HG03103 (cell line): ENCODE data around the gene TEX47.
A peak's percentile ranks its signal among the peaks of the same experiment; 100 is the strongest.

Experiments
- ATAC-seq: cut with Tn5 transposase; IDR thresholded peaks from one replicate; pipeline ENCODE4 v1.9.1; 2021; ENCODE audit warnings: low read depth; ENCODE audit not compliant: unreplicated experiment

TEX47 gene

DNA sequence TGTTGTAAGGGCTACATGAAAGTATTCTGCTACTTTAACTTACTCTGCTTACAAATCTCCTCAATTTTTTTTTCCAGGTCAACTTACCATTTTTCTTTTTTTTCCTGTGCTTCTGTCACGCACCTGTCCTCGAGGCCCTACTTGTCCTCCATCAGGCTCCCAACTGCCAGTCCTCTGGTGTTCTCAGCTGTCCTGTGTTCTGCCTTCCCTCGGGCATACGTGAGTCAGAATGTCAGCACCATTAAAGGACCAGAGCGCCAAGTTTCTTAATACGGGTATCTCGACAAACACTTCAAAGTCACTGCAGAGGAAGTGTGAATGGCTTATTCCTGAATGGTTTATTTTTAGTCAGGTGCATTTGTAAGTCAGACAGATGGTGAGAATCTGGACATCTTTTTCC, at the start of gene TEX47:
TEX47 (minus strand) TSS at position 185 of the 400 bp plus-strand sequence. CDS start 795 bp downstream, outside the sequence.
- ATAC-seq = no peak

DNA sequence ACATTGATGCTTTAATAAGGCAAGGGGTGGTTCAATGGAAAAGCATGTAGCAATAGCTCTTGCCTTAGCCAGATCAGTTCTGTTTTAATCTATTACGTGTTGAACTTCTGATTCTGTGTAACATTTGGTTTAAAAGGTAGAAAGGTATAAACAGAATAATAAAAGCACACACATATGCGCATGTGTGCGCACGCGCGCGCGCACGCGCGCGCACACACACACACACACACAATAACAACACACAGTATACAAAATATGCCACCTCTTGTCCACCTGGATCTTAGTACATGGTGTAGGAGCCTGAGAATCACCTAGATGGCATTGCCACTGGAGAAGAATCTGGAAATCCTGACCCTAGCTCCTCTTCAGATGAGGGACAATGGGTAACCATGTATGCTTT, 49.6 kb upstream of the TEX47 start:
- ATAC-seq = no peak

DNA sequence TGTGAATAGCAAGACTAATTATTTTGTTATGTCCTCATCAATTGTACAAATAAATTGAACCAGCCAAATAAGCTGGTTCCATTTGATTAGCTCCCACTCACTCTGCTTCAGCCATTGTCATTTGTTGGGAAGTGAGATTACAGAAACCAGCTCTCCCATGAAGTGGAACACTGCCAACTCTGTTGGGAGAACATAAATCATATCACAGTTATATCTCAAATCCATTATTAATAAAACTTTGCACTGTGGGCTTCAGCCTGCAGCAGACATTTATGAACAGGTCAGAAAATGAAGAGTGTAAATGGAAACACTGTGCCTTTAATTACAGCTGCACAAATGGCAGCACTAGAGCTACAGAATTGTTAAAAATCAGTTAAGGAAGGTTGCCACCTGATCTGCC, 46.7 kb upstream of the TEX47 start:
- ATAC-seq = no peak

DNA sequence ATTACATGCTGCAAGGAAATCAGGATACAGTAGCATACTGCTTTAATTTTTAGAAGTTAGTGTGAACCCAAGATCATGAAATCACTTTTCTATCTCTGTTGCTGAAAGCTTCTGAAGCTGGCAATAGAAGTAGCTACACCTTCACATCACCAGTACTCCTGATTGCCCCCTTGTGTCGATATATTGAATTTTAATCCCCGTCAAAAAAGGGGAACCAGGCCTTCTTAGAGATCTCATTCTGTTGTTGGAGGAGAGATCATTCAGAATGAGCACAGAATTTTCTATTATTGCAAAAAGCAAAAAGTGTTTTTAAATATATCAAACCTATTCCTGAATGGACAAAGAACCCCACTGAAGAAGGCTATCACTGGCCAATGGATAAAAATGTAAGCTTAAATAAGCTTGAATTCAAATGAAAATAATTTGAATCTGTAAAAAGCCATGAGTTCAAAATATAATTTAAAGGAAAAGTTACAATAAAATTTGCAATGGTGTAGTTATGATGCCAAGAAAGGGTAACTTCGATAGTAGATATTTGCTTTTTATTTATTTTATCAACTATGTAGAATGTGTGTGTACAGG, 39.7 kb upstream of the TEX47 start:
- peak; percentile 87 for ATAC-seq

DNA sequence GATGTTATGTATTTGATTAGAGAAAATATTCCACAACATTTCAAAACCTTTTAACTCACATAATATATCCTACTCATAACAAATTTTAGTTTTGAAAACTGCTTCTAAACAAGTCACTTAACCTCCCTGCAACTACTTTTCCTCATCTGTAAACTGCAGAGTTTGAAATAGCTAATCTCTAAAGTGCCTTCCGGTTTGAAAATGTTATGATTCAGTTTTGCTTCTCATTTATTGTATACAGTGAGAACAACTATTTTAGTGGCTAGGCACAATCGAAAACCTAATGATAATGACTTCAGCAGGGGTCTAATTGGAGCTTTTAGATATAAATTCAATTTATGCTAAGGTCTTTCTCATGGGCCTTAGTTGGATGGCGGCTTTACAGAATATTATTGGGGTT, 30.7 kb upstream of the TEX47 start:
- no peak for ATAC-seq

DNA sequence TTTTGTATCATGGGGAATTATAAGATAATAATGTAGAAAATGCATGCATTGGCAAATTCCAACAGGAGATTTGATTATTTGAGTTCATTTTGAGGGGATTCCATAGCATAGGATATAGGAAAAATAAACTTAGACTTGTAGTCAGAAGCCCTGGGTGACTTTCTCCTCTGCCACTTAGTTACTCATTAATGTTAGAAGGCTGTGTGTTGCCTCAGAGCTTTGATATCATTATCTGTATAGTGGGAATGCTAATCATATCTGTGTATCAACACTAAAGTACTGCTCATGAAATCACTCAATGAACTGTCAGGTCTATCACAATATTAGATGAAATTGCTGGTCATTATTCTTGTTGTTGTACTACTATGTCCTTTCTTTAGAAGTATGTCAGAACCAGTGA, 23.0 kb upstream of the TEX47 start:
- no peak for ATAC-seq

DNA sequence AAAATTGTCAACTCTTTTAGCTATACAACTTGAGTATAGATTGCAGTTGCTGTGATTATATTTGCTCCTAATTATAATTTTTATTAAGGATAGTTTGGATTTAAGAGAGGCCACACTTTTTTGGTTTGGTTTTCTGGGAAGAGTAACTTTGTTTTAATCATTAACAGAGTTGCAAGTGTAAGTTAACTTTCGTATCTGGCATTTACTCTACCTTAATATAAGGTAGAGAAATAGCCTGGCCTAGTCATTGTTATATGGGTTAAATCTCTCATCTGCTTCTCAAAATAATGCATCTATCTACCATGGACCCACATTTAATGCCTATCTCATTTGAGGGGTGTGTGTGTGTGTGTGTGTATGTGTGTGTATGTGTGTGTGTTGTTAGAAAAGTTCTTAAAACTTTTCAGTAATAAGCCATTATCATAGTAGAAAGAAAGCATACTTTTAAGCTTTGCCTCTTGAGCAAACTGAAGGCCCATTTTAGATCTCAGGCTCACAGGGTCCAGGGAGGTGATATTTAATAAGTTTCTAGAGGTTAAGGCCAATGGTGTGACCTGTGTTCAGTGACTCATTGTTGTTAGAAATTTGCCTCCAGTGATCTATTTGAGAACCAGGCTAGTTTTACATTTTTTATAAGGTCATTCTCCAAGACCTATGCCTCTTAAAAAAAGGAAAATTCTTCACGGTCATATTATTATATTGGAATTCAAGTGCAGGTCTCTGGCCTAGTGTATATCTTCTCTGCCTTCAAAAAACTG, 10.9 kb upstream of the TEX47 start:
- ATAC-seq = no peak

DNA sequence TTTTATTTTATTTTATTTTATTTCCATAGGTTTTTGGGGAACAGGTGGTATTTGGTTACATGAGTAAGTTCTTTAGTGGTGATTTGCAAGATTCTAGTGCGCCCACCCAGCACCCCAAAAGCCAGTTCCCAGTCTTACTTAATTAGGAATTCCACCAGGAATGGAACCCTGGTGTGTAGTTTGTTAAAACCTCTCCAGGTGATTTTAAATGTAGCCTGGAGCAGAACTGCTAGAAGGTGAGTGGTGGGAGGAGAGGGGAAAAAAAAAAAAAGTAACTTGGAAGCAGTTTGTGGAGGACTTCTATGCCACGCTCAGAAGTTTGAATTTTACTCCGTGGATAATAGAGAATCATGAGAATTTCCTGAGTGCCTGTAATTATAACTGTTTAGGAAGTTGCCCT, 5.5 kb upstream of the TEX47 start:
- ATAC-seq = no peak

DNA sequence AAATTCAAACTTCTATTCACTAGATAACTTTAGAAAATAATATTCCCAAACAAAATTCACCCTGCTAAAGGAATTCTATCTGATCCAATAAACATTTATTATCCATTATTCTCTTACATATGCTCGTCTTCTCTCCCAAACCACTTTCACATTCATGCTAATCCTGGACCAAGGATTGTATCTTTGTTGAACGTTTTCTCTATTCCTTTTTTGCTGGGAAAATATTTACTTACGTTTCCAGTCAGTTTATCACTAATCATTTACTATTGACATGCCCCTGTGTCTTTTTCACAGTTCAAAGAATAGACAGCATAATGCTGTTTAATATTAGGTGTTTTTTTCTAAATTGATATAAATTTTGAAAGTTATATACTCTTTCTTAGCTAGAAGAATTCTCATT, 3.2 kb downstream of the TEX47 start:
- ATAC-seq = no peak

DNA sequence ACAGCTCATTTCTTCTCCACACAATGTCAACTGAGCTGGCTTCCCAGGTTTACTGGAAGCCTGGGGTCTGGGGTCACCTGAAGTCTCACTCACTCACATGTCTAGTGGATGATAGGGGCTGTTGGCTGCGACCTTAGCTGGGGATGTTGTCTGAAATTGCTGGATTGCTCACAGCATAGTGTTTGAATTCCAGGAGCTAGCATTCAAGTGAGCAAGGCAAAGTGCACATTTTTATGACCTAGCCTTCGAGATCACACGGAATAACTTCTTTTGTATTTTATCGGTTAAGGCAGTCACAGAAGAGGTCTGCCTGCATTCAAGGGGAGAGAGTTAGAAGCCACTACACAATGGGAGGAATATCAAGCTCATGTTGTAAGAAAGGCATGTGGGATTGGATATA, 3.6 kb downstream of the TEX47 start:
- ATAC-seq = no peak

DNA sequence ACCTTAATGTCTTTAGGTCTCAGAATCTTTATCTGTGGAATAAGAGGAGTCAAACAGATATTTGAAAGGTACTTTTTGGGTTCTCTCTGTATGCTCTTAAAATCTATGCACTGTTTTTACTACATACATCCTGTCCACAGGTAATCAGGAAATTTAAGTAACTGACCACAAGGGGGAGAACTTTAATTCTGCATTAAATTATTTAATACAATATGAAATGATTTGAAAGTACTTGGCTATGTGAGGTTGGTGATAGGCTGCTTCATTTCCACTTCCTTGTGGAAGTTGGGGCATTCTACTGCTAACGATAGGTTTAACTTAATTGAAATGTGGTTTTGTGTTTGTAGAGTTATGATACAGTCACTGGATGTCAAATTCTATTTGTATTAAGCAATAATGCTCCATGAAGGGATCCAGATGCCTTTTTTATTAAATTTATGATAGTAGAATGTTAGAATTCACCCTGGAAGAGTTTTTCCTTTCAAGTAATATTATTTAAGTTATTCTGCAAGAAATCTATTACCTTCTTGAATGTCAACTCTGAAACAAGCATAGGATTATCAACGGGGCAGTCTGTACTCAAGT, 6.0 kb downstream of the TEX47 start:
- no peak for ATAC-seq

DNA sequence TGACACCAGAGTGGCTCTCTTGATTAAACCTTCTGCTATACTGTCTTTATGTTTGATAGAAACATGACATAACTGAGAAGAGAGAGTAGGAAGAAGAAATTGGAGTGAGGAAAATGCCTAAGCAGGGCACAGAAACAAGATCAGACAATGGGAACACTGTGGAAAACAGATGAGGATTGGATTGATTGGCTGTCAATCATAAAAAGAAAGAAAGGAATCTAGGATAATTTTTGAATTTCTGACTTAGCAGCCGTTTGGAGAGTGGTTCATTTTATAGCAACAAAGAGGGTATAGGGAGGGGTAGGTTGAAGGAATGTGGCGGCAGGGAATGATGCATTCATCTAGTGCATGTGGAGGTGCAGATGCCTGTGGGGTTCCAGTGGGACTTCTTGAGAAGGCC, 7.8 kb downstream of the TEX47 start:
- ATAC-seq = no peak

DNA sequence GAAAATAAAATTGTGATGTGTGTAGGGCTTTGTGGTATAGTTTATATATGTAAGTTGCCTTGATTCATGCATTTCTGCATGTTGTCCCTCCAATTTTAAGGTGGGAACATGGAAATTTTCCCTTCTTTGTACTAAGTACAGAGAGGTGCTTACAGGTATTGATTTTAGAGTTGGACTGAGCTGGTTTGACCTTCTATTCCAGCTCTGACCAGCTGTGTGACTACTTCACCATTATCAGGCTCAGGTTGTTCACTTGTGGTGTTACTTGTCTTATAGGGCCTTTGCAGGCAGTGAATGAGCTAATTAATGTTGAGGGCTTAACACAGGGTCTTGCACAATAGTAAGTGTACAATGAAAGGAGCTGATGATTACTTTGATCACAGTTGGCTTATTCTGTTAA, 19.7 kb downstream of the TEX47 start:
- no peak for ATAC-seq

DNA sequence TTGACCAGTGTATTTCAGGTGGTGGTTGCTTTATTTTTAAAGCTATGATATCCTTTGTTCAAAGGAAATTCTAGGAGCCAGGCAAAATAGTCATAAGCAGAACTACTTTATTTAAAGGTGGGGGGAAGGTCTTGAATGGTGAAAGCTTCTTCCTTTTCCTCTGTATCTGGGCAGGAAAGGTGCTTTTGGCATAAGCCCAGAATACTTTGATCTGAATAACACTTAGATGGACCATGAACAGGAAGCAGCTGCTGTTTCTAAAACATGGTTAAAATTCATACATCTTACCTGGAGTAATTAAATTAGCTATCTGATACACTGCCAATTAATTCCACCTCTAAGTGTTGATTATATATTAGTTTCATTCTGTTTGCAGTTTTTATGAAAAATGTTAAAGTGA, 22.8 kb downstream of the TEX47 start:
- ATAC-seq = no peak

DNA sequence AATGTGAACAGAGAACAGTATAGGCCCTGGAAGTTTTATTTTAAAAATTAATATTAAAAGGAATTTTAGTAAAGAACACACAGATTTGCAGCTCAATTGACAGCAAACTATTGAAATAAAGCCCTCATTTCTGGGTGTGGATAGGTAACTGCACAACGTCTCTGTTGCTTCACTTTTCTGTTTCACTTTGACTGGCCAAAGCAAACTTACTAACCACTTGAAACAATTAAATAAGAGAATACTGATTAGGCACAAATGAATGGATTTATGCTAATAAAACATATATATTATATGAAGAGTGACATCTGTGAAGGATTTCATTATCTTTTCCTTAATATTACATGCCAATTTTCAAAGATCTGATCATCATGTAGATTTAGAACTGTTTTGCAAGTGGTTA, 24.1 kb downstream of the TEX47 start:
- no peak for ATAC-seq

DNA sequence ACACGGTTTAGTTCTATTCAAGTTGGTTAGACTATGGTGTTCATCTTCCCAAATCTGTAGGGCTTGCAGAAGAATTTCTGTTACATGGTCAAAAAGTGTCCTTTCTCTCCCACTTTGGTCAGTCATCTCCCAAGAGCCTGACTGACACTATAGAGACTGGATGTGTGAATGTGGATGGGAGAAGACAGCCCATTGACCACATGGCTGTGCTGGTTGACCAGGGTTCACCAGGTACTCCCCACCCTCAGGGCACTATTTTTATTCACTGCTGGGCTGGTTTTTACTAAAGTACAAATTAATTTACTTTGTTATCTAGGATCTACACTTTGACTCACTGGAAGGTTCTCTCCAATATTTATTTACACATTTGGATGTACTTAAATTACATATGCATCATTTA, 33.8 kb downstream of the TEX47 start:
- no peak for ATAC-seq

DNA sequence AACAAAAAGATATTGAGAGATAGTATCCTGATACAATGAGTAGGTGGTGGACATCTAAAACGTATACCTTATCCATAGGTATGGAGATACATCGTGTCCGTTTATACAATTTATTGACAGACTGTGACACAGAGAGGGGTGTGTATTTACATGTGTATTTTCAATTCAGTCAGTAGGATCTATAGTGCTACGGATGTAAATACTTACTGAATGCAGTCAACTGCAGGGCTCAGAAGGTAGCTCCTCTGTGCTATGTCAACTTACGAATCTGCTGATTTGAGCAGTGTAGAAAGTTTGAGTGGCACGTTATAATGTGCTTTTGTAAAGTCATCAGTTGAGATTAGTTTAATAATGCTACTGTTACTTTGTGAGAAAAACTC, 35.4 kb downstream of the TEX47 start:
- no peak for ATAC-seq

DNA sequence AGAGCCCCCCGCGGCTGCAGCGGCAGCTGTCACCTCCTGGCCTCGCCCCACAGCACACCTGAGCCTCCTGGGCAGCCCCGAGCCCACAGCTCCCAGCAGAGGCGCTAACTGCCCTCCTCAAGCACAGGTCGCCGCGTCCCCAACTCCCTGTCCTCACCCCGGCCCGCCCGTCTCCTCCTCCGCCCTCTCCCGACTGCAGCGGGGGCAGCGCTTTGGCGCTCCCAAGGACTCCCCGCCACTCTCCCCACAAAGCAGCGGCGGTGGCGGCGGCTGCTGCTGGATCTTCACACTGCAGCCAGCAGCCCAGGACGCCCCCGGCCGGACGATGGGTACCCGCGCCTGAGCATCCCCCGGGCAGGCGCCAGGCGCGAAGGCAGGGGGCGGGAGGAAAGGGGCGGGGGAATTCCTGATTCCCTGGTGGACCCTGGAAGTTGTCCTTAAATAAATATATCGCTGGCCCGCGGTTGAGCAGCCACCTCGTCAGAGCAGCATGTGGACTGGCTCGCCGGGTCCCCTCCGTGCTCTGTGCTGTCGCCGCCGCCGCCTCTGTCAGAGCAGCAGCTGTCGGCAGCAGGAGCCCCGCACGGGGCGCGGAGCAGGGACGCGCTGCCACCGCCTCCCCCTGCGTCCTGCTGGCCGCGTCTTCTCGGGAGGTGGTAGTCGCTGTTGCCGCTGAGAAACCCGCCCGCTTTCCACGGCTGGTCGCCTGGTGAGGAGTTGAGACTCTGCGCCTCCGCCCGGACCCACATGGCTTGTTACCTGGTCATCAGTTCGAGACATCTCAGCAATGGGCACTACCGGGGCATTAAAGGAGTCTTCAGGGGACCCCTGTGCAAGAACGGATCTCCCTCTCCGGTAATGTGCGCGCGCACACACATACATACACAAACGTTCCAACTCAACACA, 36.1 kb downstream of the TEX47 start, which contains the start of gene ZNF804B:
ZNF804B (plus strand) TSS at position 471 of the 906 bp plus-strand sequence; CDS start at position 748, 277 bp downstream.
- no peak for ATAC-seq

DNA sequence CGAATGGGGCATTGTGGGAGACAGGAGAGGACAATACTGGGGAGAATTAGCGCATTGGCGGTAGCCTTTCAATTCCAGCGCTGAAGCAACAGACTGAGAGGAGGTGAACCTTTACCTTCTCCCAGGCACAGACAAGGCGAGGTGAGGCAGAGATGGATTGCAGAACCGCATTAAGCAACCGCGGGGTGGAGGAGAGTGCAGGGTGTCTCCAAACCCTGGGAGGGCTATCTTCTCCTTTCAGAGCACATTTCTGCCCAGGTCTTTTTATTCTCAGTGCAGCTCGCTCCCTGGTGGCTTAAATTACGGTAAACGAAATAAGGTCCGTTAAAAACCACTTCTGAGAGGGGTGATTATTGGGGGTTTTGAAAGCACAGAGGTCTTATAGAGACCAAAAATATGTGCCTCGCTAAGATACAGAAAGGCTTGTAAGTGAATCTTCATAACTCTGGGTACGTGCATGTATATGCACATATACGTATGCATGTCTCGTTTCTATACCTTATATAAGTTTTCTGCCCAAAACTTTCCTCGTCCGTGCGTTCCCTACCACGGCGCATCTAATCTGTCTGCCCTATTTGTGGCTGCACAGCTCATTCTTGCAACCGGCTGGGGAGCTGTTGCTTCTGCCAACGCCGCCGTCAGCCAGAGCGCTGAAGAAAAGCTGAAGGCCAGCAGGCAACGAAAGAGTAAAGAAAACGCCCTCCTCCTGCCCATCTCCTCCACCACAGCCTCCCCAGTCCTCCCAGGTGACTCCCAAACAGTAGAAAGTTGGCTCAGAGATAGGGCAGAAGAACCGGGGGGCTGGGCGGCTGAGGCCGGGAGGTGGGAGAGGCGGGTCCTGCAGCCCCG, 36.9 kb downstream of the TEX47 start:
- no peak for ATAC-seq

DNA sequence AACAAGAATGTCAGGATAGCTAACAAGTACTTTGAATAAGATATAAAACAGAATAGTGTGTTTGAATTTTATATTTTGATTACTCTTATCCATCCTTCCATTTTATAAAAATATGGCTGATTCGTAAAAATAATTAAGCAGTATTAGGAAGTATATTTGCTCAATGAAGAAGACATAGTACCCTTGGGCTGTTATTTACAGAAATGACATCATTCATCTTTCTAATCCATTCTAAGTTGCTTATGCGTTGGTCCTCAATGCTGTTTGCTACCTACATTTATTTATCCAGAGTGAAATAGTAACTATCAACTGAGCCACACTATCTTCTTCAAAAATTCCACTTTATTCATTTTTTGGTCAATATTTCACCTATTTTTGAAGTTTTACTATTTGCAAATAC, 38.2 kb downstream of the TEX47 start:
- ATAC-seq = no peak
